ENCODE data around the gene TMEM74B. TPM values are rescaled to one million over a fixed set of nuclear protein-coding genes. Genes with fewer than 3 reads are reported as not detected.

The TMEM74B gene
- total RNA-seq, 1 donor from 2014 or later: 9.4 TPM

DNA sequence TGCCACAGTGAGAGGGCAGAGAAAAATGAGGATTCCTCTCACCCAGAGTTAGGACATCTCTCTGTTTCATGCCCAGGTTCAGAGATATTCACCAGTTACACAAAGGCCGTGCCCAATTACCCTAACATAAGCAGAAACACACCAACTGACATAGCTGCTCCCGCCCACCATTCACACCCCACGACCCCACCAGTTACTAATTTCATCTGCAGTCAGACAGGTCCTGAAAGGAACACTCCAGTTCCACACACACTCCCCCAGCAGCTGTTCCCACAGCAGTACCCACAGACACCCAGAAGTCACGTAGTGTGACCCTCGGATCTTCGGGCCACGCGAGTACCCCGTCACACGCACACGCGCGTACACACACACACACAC is 532 bp downstream of the TMEM74B start:
- DNase-seq (ENCODE audit: low spot score in 2 of 2) (no peak), FAIRE-seq (no peak)

DNA sequence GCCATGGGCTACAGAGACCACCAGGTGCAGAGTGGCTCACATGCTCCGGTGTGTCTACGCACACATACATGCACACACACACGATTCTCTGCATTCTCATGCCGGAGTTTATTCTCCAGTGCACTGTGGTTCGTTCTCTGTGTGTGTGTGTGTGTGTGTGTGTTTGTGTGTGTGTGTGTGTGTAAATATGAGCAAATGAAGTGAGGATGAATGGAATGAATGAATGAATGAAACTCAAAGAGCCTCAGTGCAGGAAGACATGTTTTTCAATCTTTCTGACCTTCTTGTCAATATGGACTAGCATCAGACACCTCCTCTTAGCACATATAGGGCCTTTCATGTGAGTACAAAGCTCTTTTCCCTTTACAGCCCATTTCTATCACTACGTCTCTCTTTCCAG is 1.6 kb downstream of the TMEM74B start:
- no peak for FAIRE-seq
- DNase-seq (ENCODE audit: low spot score in 2 of 2): no peak

DNA sequence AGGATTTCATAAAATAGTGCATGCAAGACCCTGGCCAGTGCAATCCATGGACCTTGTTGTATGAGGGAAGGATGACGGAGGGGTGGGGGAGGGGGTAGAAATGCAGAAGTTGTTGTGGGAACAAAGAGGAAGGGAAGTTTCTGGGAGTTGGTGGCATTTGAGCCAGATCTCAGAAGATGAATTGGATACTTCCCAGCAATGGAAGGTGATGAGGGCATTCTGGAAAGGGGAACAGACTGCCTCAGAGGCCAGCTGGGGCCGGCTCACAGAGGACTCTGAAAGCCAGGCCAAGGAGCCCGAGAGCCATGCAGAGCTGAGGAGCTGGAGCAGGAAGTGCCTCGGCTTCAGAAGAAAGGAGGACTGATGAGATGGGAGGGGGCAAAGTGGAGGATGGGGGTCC is 2.7 kb downstream of the TMEM74B start:
- DNase-seq (ENCODE audit: low spot score in 2 of 2) (no peak), FAIRE-seq (no peak)

DNA sequence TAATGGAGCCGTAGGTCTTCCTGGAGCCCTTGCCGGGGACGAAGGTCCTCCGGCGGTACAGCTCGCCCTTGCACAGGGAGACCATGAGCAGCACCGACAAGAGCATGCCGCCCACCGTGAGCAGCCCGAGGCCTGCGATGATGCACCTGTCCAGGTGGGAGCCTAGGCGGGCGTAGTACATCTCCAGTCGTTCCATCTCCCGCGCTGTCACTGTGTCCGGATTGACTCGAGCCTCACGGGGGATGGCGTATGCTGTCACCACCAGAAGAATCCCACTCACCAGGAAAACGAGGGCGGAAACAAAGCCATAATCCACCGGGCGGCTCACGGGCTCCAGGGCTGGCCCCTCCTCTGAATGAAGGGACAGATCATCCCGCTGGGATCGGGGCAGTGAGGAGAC is 3.8 kb downstream of the TMEM74B start:
- FAIRE-seq: no peak
- no peak for DNase-seq (ENCODE audit: low spot score in 2 of 2)

DNA sequence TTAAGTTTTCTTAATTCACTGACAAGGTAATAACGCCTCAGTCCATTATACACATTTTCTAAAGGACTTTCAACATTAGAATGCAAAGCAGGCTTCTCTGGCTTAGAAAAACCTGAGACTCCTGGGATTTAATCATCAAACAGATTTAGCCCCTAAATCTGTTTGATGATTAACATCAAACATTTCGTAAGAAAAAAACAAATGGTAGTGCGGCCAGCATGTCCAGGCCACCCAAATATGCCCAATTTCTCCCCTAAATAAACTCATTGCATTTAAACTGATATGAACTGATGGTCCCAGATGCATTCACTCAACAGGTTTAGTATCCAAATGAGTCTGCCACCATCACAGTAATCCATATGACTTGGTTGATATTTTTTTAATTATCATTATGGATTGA is 6.2 kb downstream of the TMEM74B start:
- DNase-seq (ENCODE audit: low spot score in 2 of 2): no peak
- no peak for FAIRE-seq

DNA sequence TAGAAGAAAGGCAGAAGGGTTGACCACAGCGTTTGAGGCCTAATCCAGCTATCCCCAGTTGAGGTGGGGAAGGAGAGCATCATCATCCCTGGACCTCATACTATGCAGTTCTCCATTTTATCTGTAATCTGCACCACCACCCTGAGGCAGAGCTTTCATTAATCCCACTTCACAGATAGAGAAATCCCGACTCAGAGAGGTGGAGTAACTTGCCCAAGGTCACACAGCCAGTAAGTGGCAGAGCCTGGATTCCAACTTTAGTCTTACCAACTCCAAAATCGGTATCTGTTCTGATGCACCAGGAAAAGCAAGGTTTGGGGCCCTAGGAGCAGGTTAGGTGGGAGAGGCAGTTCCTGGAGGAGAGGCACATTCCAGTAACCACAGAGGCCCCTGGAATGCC is 6.7 kb downstream of the TMEM74B start:
- DNase-seq (ENCODE audit: low spot score in 2 of 2) (no peak), FAIRE-seq (no peak)

DNA sequence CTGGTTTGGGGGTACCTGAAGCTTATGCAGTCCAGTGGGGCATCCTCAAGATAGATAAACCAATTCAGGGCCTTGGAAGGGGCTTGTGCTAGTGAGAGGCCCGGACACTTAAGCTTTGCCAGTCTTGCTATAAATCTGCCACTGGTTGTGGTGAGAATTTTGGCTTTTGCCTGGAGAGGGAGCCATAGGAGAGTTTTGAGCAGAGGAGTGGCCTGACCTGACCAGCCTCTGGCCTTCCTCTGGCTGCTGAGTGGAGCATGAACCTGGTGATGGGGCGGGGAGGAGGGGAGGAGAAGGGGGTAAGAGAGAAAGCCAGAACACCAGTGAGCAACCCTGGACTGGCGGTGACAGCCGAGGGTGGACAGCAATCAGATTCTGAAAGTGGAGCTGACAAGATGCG is 7.1 kb downstream of the TMEM74B start:
- FAIRE-seq (no peak), DNase-seq (ENCODE audit: low spot score in 2 of 2) (no peak)

DNA sequence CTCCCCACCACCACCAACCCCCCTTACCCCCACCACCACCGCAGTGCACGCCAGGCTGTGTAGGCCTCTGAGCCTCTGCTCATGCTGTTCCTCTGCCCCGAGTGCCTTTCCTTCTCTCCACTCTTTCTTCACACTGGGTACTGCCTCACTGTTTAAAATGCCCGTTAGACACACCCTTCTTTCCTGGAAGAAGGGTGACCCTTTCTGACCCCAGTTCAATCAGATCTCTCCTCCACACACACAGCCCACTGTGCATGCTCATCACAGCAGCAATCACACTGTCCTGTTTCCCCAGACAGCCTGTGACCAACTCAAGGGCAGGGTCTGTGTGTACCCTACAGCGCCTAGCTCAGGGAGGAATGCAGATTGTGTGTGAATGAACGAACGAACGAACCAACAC is 10.0 kb downstream of the TMEM74B start:
- no peak for FAIRE-seq

DNA sequence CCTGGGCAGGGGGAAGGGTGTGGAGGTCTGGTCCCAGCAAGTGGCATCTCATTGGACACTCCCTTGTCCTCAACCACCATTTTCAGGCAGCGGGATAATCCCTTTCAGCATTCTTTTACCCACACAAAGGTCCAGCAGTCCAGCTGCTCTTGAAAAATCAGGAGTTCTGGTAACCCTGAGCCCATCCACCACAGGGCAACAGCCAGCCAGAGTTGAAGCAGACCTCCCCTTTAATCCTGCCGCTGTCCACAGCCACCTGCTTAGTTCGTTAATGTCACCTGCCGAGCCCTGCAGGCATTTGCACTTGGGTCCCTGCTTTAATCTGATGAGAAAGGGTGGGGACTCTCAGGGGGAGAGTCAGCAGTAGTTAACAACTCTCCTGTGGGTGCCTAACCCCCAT is 11.1 kb downstream of the TMEM74B start:
- FAIRE-seq (no peak), DNase-seq (ENCODE audit: low spot score in 2 of 2) (no peak)

More for the DNA sequence above, 10.0 kb downstream of the TMEM74B start:
- DNase-seq (ENCODE audit: low spot score in 2 of 2): no peak

DNA sequence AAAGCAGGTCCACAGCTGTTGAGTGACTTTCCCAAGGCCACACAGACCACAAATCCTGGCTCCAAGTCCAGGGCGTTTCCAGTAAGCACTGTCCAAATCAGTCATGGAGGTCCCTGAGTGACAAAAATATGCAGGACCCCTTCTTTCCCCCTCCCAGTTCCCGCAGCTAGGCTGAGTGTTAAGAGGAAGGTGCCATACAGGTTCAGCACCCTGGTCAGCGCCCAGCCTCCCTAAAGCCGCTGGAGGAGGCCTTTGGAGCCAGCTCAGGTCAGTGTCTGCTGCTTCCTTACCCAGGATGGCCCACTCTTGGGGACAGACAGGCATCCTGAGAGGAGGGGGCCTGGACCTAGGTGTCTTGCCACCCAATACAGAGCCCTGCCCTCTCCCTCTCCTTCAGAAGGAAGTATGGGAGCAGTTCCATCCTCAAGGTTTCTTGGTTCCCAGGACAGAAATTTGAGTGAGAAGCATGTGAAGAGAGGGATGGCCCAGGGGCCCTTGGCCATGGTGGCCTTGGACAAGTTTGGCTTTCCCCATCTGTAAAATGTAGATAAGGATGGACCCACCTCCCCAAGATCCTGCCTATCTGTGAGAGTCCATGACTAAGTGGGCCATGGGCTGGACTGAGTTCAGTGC is 13.2 kb downstream of the TMEM74B start:
- FAIRE-seq (no peak), DNase-seq (ENCODE audit: low spot score in 2 of 2) (no peak)

DNA sequence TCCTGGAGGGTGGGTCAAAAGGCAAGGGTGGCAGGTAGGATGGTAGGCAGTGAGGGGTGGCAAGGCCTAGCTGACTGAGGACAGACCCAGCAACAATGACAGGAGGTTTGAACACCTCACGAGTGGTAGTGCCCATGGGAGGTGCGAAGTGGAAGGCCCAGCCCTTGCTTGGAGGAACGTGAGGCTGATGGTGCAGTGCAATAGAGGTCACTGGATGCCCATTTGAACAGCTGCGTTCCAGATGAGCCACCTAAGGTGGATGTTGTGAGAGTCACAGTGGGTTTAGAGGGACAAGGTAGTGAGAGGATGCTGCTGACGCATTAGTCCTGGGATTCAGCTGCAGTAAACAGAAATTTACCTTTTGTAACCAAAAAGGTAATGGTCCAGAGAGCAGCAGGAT is 15.6 kb downstream of the TMEM74B start:
- DNase-seq (ENCODE audit: low spot score in 2 of 2): no peak

DNA sequence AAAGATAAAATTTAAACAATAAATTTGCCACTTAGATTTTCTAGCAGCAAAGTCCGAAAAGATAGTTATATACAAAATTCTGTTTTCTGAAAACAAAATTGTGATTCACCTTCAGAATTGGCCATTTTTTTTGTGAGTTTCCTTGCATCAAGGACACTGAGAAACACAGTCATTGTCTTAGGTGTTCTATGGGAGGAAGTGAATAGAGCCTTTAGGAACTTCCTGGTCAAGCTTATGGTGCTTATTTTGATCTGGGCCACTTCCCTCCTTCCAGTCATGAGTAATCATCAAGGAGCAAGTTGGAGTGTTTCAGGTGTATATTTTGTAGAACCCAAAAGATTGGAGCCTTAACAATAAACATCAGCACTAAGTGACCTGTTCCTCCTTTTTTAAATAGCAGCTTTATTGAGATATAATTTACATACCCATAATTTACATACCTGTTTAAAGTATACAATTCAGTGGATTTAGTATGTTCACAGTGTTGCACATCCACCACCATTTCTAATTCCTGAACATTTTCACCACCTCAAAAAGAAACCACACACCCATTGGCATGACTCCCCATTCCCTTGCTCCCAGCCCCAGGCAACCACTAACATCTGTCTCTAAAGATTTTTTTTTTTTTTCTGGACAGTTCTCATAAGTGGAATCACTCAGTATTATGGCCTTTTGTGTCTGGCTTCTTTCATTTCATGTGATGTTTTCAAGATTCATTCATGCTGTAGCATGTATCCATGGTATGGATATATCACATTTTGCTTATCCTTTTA is 17.6 kb downstream of the TMEM74B start:
- DNase-seq (ENCODE audit: low spot score in 2 of 2) (no peak), FAIRE-seq (no peak)

More for the DNA sequence above, 15.6 kb downstream of the TMEM74B start:
- no peak for FAIRE-seq

DNA sequence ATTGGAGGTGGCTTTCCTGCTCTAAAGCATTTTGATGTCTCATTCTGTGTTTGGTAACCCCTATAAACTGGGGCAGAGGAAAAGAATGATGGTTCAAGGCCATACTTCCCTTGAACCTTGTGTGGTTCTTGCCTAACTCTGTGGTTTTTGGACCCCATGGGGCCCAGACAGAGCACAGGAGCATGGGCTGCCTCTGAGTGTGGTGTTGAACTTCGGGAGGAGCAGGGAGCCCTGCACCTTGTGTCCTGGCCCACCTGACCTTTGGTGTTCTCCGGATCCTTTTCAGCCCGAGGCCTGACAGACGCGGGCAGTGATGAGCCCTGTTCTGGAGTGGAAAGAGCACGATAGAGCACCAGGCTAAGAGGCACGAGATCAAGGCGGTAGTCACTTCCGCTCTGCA is 18.8 kb downstream of the TMEM74B start:
- FAIRE-seq (no peak), DNase-seq (ENCODE audit: low spot score in 2 of 2) (no peak)

DNA sequence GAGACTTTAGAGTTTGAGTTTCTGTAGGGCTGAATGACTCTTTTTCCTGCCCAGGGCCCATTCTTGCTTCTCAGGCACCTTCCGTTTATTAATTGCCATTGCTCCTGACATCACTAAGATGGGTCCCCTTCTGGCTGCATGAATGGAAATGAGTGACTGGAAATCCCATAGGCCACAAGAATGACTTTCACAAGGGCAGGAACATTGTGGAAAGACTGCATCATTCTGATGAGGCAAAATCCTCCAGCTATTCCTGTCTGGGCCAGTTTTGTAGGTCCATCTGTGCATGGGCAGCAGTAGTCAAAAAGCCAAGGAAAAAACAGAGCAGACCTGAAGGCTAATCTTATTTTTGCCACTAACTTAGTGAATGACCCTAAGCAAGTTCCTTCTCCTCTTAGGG is 19.3 kb downstream of the TMEM74B start:
- FAIRE-seq (no peak), DNase-seq (ENCODE audit: low spot score in 2 of 2) (no peak)

DNA sequence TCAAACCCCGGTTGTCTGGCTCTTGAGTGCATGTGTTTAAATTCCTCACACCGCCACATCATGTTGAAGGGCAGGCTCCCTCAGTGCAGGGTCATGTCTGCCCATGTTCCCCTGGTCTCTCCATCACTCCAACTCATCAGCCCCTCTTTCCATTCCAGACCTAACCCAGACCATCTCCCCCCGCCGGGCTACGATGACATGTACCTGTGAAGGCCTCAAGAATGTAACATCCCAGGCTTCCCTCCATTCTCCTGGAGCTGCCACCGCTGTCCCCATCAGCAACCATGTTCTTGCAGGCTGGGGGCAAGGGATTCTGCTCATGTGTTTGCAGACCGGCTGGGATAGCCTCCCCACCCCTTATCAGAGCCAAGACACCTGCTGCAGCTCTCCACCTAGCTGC is 19.9 kb downstream of the TMEM74B start:
- DNase-seq (ENCODE audit: low spot score in 2 of 2): no peak
- FAIRE-seq: no peak

DNA sequence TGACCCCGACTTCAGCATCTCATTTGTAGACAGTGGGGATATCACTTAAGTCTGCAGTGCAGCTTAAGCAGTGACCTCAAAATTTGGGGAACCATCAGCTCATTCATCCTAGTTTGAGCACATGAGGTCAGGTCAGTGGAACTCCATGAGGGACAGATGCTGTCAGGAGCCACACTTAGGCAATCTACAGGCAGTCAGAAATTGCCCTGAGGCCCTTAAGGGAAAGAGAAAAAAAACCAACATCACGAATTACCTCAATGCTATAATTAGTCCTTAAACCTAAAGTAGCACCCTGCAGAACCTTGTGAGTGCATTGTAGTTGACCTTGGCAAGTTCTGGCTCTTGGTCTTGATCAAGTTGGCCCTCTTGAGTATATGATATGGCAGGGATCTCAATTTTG is 21.1 kb downstream of the TMEM74B start:
- no peak for FAIRE-seq
- no peak for DNase-seq (ENCODE audit: low spot score in 2 of 2)

DNA sequence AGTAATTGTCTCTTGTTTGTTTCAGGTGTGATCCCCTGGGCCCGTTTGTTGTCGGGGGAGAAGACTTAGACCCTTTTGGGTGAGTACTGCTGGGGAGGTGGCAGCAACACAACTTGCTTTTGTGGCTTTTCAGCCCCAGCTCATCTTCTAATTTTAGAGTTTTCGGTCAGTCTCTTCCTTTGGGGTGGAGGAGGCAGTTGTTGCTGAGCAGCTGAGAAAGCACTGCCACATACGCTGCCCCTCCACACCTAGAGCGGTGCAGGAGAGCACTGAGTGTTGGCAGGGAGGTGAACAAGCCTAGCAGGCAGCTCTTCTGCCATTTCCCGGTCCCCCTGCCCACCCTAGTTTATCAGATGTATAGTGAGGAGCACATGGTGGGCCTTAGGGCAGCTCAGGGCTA is 21.7 kb downstream of the TMEM74B start:
- no peak for DNase-seq (ENCODE audit: low spot score in 2 of 2)
- no peak for FAIRE-seq

DNA sequence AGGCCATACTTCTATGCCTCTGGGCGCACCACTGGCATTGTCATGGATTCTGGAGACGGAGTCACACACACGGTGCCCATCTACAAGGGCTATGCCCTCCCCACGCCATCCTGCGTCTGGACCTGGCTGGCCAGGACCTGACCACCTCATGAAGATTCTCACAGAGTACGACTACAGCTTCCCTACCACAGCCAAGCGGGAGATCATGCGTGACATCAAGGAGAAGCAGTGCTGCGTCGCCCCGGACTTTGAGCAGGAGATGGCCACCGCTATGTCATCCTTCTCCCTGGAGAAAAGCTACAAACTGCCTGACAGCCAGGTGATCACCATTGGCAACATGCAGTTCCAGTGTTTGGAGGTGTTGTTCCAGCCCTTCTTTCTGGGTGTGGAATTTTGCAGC is 23.8 kb downstream of the TMEM74B start:
- DNase-seq (ENCODE audit: low spot score in 2 of 2) (no peak), FAIRE-seq (no peak)

DNA sequence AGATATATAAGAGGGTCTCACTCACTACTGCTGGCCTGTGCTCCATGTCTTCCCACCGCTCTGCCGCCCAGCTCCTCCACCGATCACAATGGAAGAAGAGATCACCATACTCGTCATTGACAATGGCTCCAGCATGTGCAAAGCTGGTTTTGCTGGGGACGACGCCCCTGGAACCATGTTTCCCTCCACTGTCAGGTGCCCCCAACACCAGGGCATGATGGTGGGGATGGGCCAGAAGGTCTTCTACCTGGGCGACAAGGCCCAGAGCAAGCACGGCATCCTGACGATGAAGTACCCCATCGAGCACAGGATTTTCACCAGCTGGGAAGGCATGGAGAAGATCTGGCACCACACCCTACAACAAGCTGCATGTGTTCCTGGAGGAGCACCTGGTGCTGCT is 24.3 kb downstream of the TMEM74B start:
- FAIRE-seq (no peak), DNase-seq (ENCODE audit: low spot score in 2 of 2) (no peak)

DNA sequence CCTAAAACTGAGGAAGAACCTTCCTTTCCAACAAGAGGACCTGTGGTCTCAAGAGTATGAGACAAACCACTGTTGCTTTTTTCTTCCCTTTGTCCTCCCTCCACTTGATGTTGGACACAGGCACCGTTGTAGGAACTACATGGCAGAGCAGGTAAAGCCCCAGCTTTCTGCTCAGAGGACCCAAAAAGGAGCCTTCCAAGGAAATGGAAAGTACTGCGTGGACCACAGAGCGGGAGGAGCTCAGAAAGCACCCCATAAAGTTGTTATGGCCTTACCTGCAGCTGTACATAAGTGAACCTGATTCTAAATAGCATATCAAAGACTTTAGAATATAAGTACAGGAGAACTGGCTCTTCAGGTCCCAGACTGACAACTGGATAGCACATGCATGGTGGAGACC is 29.4 kb downstream of the TMEM74B start:
- DNase-seq (ENCODE audit: low spot score in 2 of 2) (no peak), FAIRE-seq (no peak)

DNA sequence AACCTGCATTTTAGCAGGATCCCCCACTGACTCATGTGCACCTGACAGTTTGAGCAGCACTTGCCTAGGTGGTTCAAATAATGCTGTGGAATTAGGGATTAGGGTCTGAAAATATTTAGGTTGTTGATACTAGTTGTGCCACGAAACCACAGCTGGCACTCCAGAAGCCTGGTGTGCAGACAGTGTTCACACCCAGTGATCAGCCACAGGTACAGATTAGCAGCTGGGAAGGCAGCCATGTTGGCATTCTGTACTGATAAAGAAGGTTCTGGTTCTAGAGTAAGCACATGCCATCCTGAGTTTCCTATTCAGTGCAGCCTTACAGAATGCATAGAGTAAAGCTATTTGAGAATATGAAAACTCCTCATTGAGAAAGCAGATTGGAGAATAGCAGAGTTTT is 30.1 kb downstream of the TMEM74B start:
- FAIRE-seq (no peak), DNase-seq (ENCODE audit: low spot score in 2 of 2) (no peak)

DNA sequence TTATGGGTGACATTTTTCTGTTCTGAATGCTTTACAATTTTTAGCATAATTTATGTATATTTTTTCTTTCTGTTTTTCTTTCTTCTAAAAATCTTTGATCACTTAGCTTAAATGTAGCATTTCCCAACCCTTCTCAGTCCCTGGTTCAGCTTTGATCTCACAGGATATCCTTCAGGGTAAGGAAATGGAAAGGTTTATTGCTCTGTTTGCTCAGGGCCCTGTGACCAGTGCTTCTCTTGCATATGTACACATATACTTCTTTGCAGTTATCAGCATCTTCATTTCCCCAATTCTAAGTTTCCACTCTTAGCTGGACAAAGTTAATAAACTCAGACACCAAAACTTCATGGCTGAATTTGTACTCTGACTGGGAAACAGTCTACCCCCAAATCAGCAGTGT is 30.6 kb downstream of the TMEM74B start:
- no peak for FAIRE-seq

More for the DNA sequence above, 30.6 kb downstream of the TMEM74B start:
- DNase-seq (ENCODE audit: low spot score in 2 of 2): no peak
